Measurements from ENCODE around the gene GPR180.

DNA sequence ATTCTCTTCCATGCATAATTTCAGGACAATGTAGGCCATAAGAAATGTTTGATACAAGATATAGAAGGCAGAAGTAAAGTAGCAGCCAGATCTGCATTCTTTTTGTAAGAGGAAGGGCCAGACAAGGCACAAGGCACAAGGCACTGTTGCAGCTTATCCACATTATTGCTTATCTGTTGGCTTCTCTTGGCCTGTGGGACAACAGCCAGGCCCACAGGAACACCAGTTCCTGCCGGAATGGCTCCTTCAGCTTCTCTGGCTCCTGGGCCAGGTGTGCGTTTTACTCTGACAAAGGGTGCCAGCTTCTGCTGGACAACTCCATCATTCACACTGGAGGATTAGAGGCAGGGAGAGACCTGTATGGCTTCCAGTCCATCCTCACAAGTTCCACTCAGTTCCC, 29.2 kb downstream of the GPR180 start:
- TF ChIP-seq CTCF (IDR thresholded peaks at IDR 0.05; ENCODE audit: low read depth, low read length) (no peak), EZH2phosphoT487 (IDR thresholded peaks at IDR 0.05; ENCODE audit: low read depth) (no peak)

All from OCI-LY3 (cell line).